HCT116 (cell line): ENCODE data around the gene CXCR5. TPM values are rescaled to one million over a fixed set of nuclear protein-coding genes. Genes with fewer than 3 reads are reported as not detected.

Experiments used
- ATAC-seq: fragments of 200-7000 bp; cut with Tn5 transposase; 2 replicates; pipeline ENCODE4 v1.9.1; 2020; ENCODE audit warnings: mild to moderate bottlenecking, moderate library complexity
- BruUV-seq: library from RNA; stranded (reverse); fragments of 400-500 nt; replicated peaks from 2 replicates; lab custom pipeline; 2021; lab: Mats Ljungman, UMichigan
- CTCF ChIA-PET: fragments of 300-600 bp; sonication (Branson Sonifier 250); formaldehyde crosslinking; loops from one replicate; lab custom pipeline; 2021; ENCODE audit warnings: antibody characterized with exemption; lab: Charles Lee
- POLR2A ChIA-PET: fragments of 300-600, 350-600 bp; sonication (Branson Sonifier 250); formaldehyde crosslinking; loops from one replicate; lab custom pipeline; 2021; ENCODE audit warnings: antibody characterized with exemption; lab: Charles Lee
- RAD21 ChIA-PET, 2 experiments: fragments of 300-600 bp; sonication (Branson Sonifier 250); formaldehyde crosslinking; loops; one replicate each; lab custom pipeline; 2023; ENCODE audit warnings: low total read pairs in 2 of 2; ENCODE audit not compliant: uncharacterized antibody in 2 of 2, unreplicated experiment in 2 of 2, low non-redundant PET in 1 of 2; lab: Charles Lee
- DNase-seq: peaks from one replicate; pipeline ENCODE4 v3.0.0-alpha.2; 2010; ENCODE audit warnings: low read depth, low spot score
- H2AFZ ChIP-seq: fragments of 200-600 bp; shearing (Covaris generic), sonication (generic); 2 replicates; pipeline ENCODE4 v1.6.1; 2017; ENCODE audit warnings: low read depth, mixed run types, mixed read lengths, antibody characterized with exemption, low read length; ENCODE audit not compliant: poor library complexity, severe bottlenecking
- H3K27ac ChIP-seq: 2 replicates; pipeline ENCODE4 v1.5.1; 2012; ENCODE audit warnings: low read depth, low read length
- H3K27me3 ChIP-seq: fragments of 200-600 bp; sonication (generic); 2 replicates; pipeline ENCODE4 v1.6.1; 2016; ENCODE audit warnings: mixed run types, low read length, mixed read lengths; ENCODE audit not compliant: insufficient read depth
- H3K36me3 ChIP-seq, 2 experiments: fragments of 200-500 bp in 1 of 2; fragments of 200-600 bp in 1 of 2; sonication (Bioruptor generic) in 1 of 2; sonication (generic) in 1 of 2; 2 replicates each; pipeline versions ENCODE4 v1.5.1 to v1.6.1; 2014 to 2016; ENCODE audit warnings: low read length in 2 of 2, inconsistent platforms in 1 of 2, mixed read lengths in 1 of 2, mixed run types in 1 of 2; ENCODE audit not compliant: insufficient read depth in 2 of 2, control insufficient read depth in 1 of 2
- H3K4me1 ChIP-seq, 2 experiments: fragments of 200-600 bp in 1 of 2; sonication (generic) in 1 of 2; 2 replicates each; pipeline versions ENCODE4 v1.5.1 to v1.6.1; 2012 to 2017; ENCODE audit warnings: low read length in 2 of 2, inconsistent platforms in 1 of 2, mild to moderate bottlenecking in 1 of 2, mixed read lengths in 1 of 2, mixed run types in 1 of 2, moderate library complexity in 1 of 2; ENCODE audit not compliant: insufficient read depth in 2 of 2, control insufficient read depth in 1 of 2
- H3K4me2 ChIP-seq: fragments of 200-600 bp; sonication (generic); 2 replicates; pipeline ENCODE4 v1.6.1; 2017; ENCODE audit warnings: mixed run types, low read length, mixed read lengths
- H3K4me3 ChIP-seq, 2 experiments: fragments of 200-600 bp in 1 of 2; sonication (generic) in 1 of 2; replicated peaks in 1 of 2; 2 replicates each; pipeline ENCODE4 v1.5.1; 2011 to 2016; ENCODE audit warnings: low read length in 2 of 2, control low read depth in 1 of 2, low read depth in 1 of 2, mild to moderate bottlenecking in 1 of 2, mixed read lengths in 1 of 2, mixed run types in 1 of 2
- H3K79me2 ChIP-seq: fragments of 200-600 bp; sonication (generic); 2 replicates; pipeline ENCODE4 v1.6.1; 2017; ENCODE audit warnings: mild to moderate bottlenecking, mixed run types, low read length, moderate library complexity, mixed read lengths; ENCODE audit not compliant: insufficient read depth
- H3K9ac ChIP-seq: fragments of 200-600 bp; sonication (generic); 2 replicates; pipeline ENCODE4 v1.6.1; 2016; ENCODE audit warnings: low read length, mixed read lengths
- H3K9me2 ChIP-seq: fragments of 200-600 bp; sonication (generic), shearing (Covaris generic); 2 replicates; pipeline ENCODE4 v1.6.1; 2017; ENCODE audit warnings: mixed run types, mild to moderate bottlenecking, moderate library complexity; ENCODE audit not compliant: insufficient read depth
- H3K9me3 ChIP-seq, 2 experiments: fragments of 200-500 bp in 1 of 2; fragments of 200-600 bp in 1 of 2; sonication (Bioruptor generic) in 1 of 2; sonication (generic) in 1 of 2; 2 replicates each; pipeline ENCODE4 v1.6.1; 2014 to 2017; ENCODE audit warnings: low read length in 2 of 2, mixed read lengths in 2 of 2, inconsistent platforms in 1 of 2, low read depth in 1 of 2, mild to moderate bottlenecking in 1 of 2, mixed run types in 1 of 2, moderate library complexity in 1 of 2; ENCODE audit not compliant: control insufficient read depth in 1 of 2, insufficient read depth in 1 of 2
- H4K20me1 ChIP-seq: fragments of 200-600 bp; sonication (generic), shearing (Covaris generic); 2 replicates; pipeline ENCODE4 v1.6.1; 2017; ENCODE audit warnings: mixed run types, mild to moderate bottlenecking, moderate library complexity; ENCODE audit not compliant: insufficient read depth
- POLR2AphosphoS5 ChIP-seq: IDR thresholded peaks from 2 replicates; pipeline ENCODE4 v1.6.1; 2011; ENCODE audit warnings: mild to moderate bottlenecking, low read depth, low read length, moderate library complexity
- ZNF274 ChIP-seq: fragments of 200-500 bp; sonication (Bioruptor generic); IDR thresholded peaks from 2 replicates; pipeline ENCODE4 v1.6.1; 2014; ENCODE audit warnings: mild to moderate bottlenecking, low read depth, low read length, inconsistent platforms
- intact Hi-C: fragments of 100-400 bp; cut with micrococcal nuclease; formaldehyde crosslinking; loops from 2 replicates; pipeline ENCODE4 v1.10.0; 2022
- total RNA-seq: library from RNA; stranded (reverse); gene quantifications from one replicate; pipeline ENCODE4 v1.2.1, GENCODE V29; 2021; ENCODE audit not compliant: unreplicated experiment
- TF ChIP-seq, protein P1 (sequence below): IDR thresholded peaks from 2 replicates; pipeline ENCODE4 v1.6.1; 2012; ENCODE audit warnings: low read depth

Gene CXCR5
- total RNA-seq, 1 experiment from 2014 or later, result not detected

DNA sequence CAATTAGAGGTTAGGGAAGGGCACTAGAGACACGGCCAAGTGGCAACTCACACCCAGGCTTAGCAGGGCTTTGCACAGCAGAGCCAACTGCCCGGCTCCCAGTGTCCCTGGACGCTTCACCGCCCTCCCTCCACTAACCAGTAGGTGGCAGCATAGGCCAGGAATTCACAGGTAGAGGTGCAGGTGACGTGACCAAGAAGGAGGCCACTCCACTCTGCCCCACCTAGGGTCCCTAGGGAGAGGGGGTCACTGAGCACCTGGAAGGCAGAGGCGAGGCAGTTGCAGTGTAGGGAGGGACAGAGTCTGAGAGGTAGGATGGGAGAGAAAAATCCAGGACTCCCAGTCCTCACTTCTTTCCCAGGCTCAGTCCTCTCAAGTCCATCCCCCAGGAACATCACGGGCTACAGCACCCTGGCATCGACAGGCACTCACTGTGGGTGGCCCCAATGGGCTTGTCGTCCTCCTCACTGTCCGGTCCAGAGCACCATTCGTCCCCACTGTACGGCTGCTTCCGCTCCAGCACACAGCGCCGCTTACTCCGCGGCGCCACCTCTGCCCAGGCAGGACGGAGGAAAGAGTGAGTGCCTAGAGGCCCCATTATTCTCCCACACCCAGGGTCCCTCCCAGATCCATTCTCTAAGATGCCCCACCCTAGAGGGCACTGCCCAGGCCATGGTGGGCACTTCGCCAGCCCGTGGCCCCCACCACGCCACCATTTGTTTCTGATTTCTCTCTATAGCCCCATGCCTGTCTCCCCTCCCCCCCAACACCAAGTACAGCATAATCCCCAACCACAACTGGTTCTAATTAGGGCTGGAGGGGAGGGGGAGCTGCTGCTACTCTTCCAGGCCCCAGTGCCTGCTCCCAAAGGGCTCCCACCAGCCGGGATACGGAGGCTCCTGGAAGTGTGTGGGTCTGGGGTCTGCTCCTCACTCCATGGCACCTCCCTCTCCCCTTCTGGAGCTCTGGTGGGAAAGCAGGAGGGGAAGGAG, 23.7 kb downstream of the CXCR5 start (continued):
- TF ChIP-seq, protein P1, sequence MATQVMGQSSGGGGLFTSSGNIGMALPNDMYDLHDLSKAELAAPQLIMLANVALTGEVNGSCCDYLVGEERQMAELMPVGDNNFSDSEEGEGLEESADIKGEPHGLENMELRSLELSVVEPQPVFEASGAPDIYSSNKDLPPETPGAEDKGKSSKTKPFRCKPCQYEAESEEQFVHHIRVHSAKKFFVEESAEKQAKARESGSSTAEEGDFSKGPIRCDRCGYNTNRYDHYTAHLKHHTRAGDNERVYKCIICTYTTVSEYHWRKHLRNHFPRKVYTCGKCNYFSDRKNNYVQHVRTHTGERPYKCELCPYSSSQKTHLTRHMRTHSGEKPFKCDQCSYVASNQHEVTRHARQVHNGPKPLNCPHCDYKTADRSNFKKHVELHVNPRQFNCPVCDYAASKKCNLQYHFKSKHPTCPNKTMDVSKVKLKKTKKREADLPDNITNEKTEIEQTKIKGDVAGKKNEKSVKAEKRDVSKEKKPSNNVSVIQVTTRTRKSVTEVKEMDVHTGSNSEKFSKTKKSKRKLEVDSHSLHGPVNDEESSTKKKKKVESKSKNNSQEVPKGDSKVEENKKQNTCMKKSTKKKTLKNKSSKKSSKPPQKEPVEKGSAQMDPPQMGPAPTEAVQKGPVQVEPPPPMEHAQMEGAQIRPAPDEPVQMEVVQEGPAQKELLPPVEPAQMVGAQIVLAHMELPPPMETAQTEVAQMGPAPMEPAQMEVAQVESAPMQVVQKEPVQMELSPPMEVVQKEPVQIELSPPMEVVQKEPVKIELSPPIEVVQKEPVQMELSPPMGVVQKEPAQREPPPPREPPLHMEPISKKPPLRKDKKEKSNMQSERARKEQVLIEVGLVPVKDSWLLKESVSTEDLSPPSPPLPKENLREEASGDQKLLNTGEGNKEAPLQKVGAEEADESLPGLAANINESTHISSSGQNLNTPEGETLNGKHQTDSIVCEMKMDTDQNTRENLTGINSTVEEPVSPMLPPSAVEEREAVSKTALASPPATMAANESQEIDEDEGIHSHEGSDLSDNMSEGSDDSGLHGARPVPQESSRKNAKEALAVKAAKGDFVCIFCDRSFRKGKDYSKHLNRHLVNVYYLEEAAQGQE, result no peak
- TF ChIP-seq ZNF274, result no peak

DNA sequence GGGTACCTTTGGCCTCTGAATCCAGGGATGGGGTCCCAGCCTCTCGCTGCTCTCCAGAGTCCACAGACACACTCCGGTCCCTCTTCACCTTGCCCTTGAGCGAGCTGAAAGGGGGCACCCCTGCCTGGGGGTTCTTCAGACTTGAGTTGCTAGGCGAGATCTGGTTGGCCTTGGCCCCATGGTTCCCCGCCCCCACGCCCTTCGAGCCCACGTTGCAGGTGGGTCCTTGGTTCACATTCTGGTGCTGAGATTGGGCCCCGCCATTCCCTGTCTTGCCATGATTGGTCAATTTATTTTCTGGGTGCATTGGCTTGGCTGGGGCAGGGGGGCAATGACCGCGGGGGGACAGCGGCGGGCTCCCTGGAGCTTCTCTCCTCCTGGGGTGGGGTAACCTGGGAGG, 24.6 kb downstream of the CXCR5 start:
- H4K20me1 ChIP-seq, result peaks cover 4% of the 10 kb centered on the region; the same call in 1 of the 2 replicates
- no peak for DNase-seq
- H3K4me1 ChIP-seq, result peaks cover 46 to 71% of the 10 kb centered on the region in 2 experiments
- no peaks in the 10 kb centered on the region for H3K27me3 ChIP-seq
- peak overlapping the region; percentile 100 for H3K4me2 ChIP-seq
- H3K36me3 ChIP-seq, result peaks cover 24 to 32% of the 10 kb centered on the region in 2 experiments
- peak overlapping the region; percentile 91 for H3K9ac ChIP-seq
- H3K9me3 ChIP-seq, result no peaks in the 10 kb centered on the region
- intact Hi-C loops, result loop anchor here (5.0 kb wide), 1 partner anchor 116 kb away; the partner anchor contains the start of gene DDX6
- H3K9me2 ChIP-seq, result no peaks in the 10 kb centered on the region
- no peak for ATAC-seq
- CTCF ChIA-PET, result interaction anchor here (1.1 to 7.2 kb wide), 6 partner anchors 20 to 194 kb away, joined by 3 to 150 read pairs (median 4); partner anchors contain the start of genes BCL9L, DDX6, DPAGT1 and UPK2
- H3K27ac ChIP-seq, result peak overlapping the region; percentile 100
- TF ChIP-seq POLR2AphosphoS5, result no peak
- TF ChIP-seq, all 23 proteins: peak for 0
- Histone ChIP-seq H3K4me3 (0 out of 4 replicates have a peak overlapping the region, but pooled peaks of 1 of the 2 experiments have one; percentile 18), H3K79me2 (peaks cover 87% of the 10 kb centered on the region), H2AFZ (no peak overlapping the region)
- RAD21 ChIA-PET, result interaction anchor here (0.7 to 1.5 kb wide), 2 partner anchors 13 to 18 kb away, joined by 3 to 7 read pairs; partner anchors contain the start of gene BCL9L (in 1 of the 2)
- POLR2A ChIA-PET, result interaction anchor here (1.3 to 2.7 kb wide), 2 partner anchors 117 to 219 kb away, joined by 5 to 15 read pairs; partner anchors contain the start of gene DDX6
- no TSS peak for BruUV-seq
